ENCODE measurements around the gene SUN2.
A peak's percentile ranks its signal among the peaks of the same experiment; 100 is the strongest.
"Not testable (repeated sequence)": the region's sequence is repeated elsewhere in the genome, so short reads cannot be mapped to it uniquely, and the experiment has no call there.

Gene SUN2, protein sequence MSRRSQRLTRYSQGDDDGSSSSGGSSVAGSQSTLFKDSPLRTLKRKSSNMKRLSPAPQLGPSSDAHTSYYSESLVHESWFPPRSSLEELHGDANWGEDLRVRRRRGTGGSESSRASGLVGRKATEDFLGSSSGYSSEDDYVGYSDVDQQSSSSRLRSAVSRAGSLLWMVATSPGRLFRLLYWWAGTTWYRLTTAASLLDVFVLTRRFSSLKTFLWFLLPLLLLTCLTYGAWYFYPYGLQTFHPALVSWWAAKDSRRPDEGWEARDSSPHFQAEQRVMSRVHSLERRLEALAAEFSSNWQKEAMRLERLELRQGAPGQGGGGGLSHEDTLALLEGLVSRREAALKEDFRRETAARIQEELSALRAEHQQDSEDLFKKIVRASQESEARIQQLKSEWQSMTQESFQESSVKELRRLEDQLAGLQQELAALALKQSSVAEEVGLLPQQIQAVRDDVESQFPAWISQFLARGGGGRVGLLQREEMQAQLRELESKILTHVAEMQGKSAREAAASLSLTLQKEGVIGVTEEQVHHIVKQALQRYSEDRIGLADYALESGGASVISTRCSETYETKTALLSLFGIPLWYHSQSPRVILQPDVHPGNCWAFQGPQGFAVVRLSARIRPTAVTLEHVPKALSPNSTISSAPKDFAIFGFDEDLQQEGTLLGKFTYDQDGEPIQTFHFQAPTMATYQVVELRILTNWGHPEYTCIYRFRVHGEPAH

DNA sequence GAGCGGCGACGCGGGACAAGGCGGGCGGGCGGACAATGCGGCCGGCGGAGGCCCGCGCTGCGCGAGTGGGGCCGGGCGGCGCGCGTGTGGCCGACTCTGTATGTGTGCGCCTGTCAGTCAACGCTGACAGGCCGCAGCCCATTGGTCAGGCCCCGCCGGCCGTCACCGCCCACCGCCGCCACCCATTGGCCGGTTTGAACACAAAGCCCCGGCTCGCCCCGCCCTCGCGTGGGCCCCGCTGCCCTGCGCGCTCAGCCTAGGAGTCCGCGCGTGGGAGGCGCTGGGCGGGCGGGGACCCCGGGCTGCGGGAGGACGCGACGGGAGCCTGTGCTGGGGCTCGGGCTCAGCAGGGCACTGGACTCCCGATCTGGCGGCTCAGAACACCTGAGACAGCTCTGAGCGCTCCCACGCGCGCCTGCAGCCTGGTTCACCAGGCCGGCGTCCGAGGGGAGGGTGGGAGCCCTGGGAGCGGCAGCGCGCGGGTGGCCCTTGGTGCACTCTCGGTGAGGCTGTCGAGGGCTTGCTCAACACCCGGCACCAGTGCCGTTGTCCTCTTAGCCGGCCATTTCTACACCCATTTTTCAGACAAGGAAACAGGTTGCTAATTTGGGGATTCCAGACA lies at the start of gene SUN2:
Gene SUN2 (minus strand): TSS at position 88 of the 622 bp plus-strand sequence. CDS start 3,370 bp downstream, outside the sequence.
- DNase-seq (peak; percentile 96), ATAC-seq (peak; percentile 75)

DNA sequence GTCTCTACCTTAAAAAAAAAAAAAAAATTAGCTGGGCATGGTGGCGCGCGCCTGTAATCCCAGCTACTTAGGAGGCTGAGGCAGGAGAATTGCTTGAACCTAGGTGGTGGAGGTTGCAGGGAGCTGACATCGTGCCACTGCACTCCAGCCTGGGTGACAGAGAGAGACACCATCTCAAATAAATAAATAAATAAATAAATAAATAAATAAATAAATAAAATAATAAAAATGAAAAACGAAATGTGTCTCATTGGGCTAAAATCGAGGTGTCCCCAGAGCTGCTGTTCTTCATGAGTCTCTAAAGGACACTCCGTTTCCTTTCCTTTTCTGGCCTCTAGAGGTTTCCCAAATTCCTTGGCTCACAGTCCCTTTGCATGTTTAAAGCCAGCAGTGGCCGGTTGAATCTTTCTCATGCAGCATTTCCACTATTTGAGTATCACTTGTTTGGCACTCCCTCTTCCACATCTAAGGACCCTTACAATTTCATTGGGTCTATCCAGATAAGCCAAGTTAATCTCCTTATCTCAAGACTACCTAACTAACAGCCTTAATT lies 49.3 kb upstream of the SUN2 start:
- not testable (repeated sequence) for ATAC-seq, DNase-seq

- DNase-seq (no peak), ATAC-seq (no peak)
These were observed 46.9 kb upstream of the SUN2 start for GRCh38 chr22:38802671-38803121.

GRCh38 chr22:38799265-38800002 lies 43.6 kb upstream of the SUN2 start:
- no peak for DNase-seq
- ATAC-seq, result no peak

DNA sequence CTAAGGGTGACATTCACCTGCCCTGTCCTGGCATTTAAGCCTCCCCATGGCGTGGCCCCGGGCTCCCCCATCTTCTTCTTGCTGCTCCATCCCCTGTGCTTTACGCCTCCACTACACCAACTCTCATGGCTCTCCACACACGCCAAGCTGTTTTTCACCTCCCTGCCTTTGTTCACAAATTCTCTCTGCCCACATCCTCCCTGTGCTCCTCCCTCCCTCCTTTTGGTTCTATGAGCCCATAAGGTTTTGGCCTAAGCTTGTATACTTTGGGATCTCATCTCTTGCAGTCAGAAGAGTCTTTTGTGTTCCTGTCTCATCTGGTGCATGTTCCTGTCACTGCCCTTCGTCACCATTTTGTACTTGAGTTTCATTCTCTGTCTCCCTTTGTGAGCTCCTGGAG lies 42.7 kb upstream of the SUN2 start:
- no peak for DNase-seq
- no peak for ATAC-seq

- ATAC-seq, result no peak
These were observed 40.6 kb upstream of the SUN2 start for GRCh38 chr22:38796262-38796957.

DNA sequence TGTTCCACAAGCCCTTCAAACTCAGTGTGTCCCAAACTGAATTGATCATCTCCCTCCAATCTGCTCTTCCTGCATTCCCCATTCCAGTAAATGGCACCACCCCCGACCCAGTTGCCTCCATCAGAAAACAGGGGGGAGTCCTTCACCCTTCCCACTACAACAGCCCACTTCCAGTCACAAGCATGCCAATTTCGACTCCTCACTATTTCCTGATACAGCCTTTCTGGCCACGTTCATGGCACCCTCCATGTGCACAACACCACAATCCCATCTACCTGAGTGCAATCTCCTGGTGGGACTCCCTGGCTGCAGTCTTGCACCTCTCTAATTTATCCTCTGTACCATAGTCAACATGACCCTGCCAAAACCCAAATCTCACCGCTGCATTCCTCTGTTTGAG lies 39.8 kb upstream of the SUN2 start:
- ATAC-seq, result no peak
- DNase-seq, result no peak

More at GRCh38 chr22:38796262-38796957, 40.6 kb upstream of the SUN2 start:
- no peak for DNase-seq

- ATAC-seq, result peak; percentile 96
- DNase-seq, result peak; percentile 91
These were observed 38.1 kb upstream of the SUN2 start, which contains the start of gene DNAL4 for GRCh38 chr22:38793721-38794466. Gene DNAL4 (minus strand): TSS chr22:38794143. CDS start chr22:38782731, 11,412 bp downstream.

GRCh38 chr22:38793317-38793716 lies 37.5 kb upstream of the SUN2 start:
- DNase-seq (no peak), ATAC-seq (no peak)

DNA sequence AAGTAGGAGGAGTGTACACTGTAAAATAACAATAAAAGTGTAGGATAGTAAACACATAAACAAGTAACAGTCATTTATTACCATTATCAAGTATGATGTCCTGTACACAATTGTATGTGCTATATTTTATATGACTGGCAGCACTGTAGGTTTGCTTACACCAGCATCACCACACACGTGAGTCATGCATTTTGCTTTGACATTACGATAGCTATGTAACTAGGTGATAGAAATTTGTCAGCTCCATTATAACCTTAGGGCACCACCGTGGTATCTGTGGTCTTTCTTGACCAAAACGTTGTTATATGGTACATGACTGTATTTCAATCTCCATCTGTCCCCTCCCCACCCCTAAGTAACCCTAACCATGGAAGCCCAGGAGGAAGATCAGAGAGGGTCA lies 37.0 kb upstream of the SUN2 start:
- DNase-seq (no peak), ATAC-seq (peak; percentile 47)

GRCh38 chr22:38789606-38790005 lies 33.8 kb upstream of the SUN2 start:
- no peak for DNase-seq
- no peak for ATAC-seq

- DNase-seq, result no peak
- ATAC-seq, result no peak
These were observed 33.0 kb upstream of the SUN2 start for GRCh38 chr22:38788846-38789245.

DNA sequence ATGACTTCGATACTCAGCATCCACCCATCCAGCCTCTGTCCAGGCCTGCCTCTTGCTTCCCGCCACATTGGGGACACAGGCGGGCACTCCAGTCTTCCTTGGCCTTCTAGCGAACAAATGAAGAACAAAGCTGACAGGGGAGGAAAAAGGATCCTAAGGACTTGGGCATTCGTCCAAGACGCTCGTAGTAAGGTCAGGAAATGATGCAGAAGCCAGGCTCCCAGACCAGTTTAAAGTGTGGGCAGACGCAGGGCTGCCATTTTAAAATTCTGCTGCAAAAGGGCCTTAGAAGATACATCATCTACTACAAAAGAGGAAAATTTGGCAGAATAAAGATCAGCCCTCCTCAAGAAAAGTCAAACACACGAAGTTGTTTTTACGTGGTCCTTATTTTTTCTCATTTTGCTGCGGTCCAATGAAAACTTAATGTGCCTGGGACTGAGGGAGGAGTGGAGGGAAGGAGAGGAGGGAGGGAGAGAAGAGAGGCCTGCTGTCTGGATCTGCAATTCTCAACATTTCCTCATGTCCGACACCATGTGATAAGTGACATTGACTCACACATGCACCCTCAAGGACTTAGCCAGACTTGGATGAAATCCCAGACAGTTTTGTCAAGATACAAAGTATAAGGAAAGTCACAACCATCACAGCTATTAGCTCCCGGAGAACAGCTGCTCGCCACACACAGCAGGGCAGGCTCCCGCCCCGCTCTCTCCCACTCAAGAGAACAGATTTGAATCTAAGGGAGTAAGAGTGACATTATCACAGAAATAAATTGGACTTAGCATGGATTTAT lies 32.4 kb upstream of the SUN2 start:
- no peak for ATAC-seq
- no peak for DNase-seq

DNA sequence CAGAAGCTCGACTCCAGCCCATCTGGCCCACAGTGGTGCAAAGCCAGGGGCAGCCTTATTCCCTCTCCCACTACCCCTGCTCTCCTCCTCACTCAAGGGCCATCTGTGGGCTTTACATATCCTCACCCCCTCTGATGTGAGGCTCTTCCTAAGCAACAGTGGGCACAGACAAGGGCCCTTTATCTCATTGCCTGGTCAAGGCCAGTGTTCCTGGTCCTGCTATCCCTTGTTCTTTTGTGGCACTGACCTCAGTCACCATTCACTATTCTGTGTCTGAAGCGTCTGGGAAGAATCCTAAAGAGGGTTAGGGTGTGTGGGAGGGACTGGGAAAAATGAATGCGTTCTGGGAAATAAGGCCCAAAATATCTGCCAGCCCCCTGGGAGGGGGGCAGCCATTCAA lies 30.8 kb upstream of the SUN2 start:
- ATAC-seq (no peak), DNase-seq (no peak)

GRCh38 chr22:38784856-38785255 lies 29.1 kb upstream of the SUN2 start:
- ATAC-seq (no peak), DNase-seq (no peak)

DNA sequence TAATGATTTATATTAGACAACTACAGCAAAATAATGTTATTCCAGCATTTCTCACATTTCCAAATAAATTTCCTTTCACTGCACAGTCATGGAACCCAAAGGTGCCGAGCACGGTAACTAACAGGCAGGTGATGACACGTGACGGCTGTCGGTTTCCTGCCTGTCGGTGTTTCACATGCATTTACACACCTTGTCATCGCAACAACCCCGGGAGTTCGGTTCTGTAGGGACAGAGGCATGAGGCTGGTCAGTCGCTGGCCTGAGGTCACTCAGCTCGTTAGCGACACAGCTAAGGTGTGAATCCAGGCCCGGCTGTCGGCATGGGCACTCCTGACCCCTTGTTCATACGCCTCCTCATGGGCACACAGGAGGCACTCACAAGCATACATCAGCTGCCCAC lies 28.2 kb upstream of the SUN2 start:
- DNase-seq, result no peak
- no peak for ATAC-seq

DNA sequence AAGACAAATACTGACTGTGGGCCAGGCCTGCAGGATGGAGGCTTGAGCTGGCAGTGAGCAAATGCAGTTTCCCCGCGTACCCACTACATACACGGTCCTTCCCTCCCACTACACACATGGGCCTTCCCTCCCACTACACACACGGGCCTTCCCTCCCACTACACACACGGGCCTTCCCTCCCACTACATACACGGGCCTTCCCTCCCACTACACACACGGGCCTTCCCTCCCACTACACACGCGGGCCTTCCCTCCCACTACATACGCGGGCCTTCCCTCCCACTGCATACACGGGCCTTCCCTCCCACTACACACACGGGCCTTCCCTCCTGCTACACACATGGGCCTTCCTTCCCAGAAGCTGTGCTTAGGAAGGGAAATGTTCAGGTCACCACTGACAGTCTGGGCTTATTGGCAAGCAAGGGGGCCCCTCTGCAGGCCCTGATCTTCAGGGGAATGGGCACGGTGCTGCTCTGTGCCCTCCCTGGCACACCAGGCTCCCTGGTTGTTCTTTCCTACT lies 27.4 kb upstream of the SUN2 start:
- DNase-seq (no peak), ATAC-seq (no peak)

DNA sequence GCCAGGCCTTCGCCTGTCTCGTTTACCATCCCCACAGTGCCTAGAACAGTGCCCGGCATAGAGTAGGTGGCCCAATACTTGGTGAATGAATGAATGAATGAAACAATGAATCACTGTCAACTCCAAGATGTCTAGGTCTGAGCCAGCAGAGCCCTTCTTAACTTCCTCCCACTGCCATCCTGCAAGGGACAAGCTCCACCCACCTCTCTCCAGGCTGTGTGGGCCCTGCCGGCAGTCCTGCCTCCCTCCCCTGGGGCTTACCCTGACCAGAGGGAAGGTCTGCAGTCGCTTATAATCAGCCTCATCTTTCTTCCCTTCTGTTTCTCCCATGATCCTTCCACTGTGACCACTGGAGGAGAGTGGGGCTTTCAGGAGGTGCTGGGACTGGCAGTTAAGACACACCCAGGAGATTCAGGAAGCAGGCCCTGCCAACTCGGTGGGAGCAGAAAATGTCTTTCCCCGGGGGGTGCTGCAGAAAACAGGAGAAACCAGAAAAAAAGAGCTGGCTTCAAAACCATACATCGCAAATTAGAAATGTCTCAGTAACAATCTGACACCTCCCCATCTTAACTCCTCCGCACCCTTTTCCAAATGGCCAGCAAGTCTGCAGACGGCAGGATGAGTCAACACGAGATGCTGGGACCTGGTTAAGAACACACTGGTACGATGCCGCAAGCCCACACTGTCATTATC lies 26.8 kb upstream of the SUN2 start:
- DNase-seq, result no peak
- peak; percentile 37 for ATAC-seq

- no peak for ATAC-seq
- DNase-seq, result no peak
These were observed 25.2 kb upstream of the SUN2 start for GRCh38 chr22:38781033-38781432.
